A549 (cell line): ENCODE results near the gene SFI1.

Experiments used
- CTCF ChIP-seq: fragments of >200 bp; sonication (Bioruptor Twin); formaldehyde crosslinking; IDR thresholded peaks from 3 replicates; pipeline ENCODE4 v1.5.1; 2016
- GATA3 ChIP-seq: IDR thresholded peaks from 2 replicates; pipeline ENCODE4 v1.6.1; 2012; ENCODE audit warnings: borderline replicate concordance
- HOXA7 ChIP-seq: fragments of 250-450 bp; sonication (Bioruptor Pico); IDR thresholded peaks from 2 replicates; pipeline ENCODE4 v1.5.0; 2020; ENCODE audit warnings: mild to moderate bottlenecking, moderate library complexity
- KDM1A ChIP-seq: fragments of 200-600 bp; sonication (generic); IDR thresholded peaks from 2 replicates; pipeline ENCODE4 v1.6.1; 2016; ENCODE audit warnings: low read depth, mild to moderate bottlenecking
- MAFK ChIP-seq: fragments of 450-650 bp; IDR thresholded peaks from 2 replicates; pipeline ENCODE4 v1.6.1; 2014; ENCODE audit not compliant: partially characterized antibody
- POLR2A ChIP-seq: IDR thresholded peaks from 2 replicates; pipeline ENCODE4 v1.6.1; 2012; ENCODE audit warnings: mild to moderate bottlenecking, low read length
- SMC3 ChIP-seq: fragments of >200 bp; sonication (Bioruptor Twin); formaldehyde crosslinking; IDR thresholded peaks from 3 replicates; pipeline ENCODE4 v1.6.1; 2018; ENCODE audit warnings: inconsistent platforms
- ZSCAN20 ChIP-seq: fragments of 250-450 bp; sonication (Bioruptor Pico); IDR thresholded peaks from 2 replicates; pipeline ENCODE4 v1.8.0; 2022; ENCODE audit warnings: mild to moderate bottlenecking, moderate library complexity
- TF ChIP-seq, protein P1 (sequence below): IDR thresholded peaks from 2 replicates; pipeline ENCODE4 v1.6.1; 2012; ENCODE audit warnings: low read depth, borderline replicate concordance
- TF ChIP-seq, protein P2 (sequence below): fragments of 200-600 bp; sonication (generic); IDR thresholded peaks from 2 replicates; pipeline ENCODE4 v1.6.1; 2016; ENCODE audit warnings: antibody characterized with exemption, mild to moderate bottlenecking, moderate library complexity

GRCh38 chr22:31575190-31575589, 78.9 kb downstream of the SFI1 start:
- TF ChIP-seq, protein P1, sequence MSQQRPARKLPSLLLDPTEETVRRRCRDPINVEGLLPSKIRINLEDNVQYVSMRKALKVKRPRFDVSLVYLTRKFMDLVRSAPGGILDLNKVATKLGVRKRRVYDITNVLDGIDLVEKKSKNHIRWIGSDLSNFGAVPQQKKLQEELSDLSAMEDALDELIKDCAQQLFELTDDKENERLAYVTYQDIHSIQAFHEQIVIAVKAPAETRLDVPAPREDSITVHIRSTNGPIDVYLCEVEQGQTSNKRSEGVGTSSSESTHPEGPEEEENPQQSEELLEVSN, result no peak
- TF ChIP-seq HOXA7 (CRISPR knock-in tag), result no peak
- no peak for TF ChIP-seq ZSCAN20
- TF ChIP-seq GATA3, result no peak
- no peak for TF ChIP-seq CTCF
- TF ChIP-seq SMC3, result no peak
- TF ChIP-seq MAFK, result no peak
- TF ChIP-seq, protein P2, sequence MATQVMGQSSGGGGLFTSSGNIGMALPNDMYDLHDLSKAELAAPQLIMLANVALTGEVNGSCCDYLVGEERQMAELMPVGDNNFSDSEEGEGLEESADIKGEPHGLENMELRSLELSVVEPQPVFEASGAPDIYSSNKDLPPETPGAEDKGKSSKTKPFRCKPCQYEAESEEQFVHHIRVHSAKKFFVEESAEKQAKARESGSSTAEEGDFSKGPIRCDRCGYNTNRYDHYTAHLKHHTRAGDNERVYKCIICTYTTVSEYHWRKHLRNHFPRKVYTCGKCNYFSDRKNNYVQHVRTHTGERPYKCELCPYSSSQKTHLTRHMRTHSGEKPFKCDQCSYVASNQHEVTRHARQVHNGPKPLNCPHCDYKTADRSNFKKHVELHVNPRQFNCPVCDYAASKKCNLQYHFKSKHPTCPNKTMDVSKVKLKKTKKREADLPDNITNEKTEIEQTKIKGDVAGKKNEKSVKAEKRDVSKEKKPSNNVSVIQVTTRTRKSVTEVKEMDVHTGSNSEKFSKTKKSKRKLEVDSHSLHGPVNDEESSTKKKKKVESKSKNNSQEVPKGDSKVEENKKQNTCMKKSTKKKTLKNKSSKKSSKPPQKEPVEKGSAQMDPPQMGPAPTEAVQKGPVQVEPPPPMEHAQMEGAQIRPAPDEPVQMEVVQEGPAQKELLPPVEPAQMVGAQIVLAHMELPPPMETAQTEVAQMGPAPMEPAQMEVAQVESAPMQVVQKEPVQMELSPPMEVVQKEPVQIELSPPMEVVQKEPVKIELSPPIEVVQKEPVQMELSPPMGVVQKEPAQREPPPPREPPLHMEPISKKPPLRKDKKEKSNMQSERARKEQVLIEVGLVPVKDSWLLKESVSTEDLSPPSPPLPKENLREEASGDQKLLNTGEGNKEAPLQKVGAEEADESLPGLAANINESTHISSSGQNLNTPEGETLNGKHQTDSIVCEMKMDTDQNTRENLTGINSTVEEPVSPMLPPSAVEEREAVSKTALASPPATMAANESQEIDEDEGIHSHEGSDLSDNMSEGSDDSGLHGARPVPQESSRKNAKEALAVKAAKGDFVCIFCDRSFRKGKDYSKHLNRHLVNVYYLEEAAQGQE, result no peak
- no peak for TF ChIP-seq POLR2A
- TF ChIP-seq KDM1A, result no peak
